RWPE1 (cell line): Measurements from ENCODE around the gene COL20A1.

Experiments
- CTCF ChIA-PET: fragments of 350-600 bp; sonication (Branson Sonifier 250); formaldehyde crosslinking; extraction: SDS; loops from one replicate; lab custom pipeline; 2021; lab: Yijun Ruan, JAX
- POLR2A ChIA-PET: fragments of 400-600 bp; formaldehyde crosslinking; extraction: SDS; loops from one replicate; lab custom pipeline; 2020; ENCODE audit warnings: antibody characterized with exemption; ENCODE audit not compliant: low non-redundant PET; lab: Yijun Ruan, JAX
- DNase-seq: peaks from one replicate; pipeline ENCODE4 v3.0.0; 2012; ENCODE audit warnings: low spot score
- H3K27ac ChIP-seq: fragments of 450-650 bp; 2 replicates; pipeline ENCODE4 v1.5.1; 2017
- CTCF ChIP-seq: fragments of 450-650 bp; conservative IDR thresholded peaks from 2 replicates; pipeline ENCODE4 v1.5.1; 2017; ENCODE audit warnings: low read depth, mild to moderate bottlenecking

Gene COL20A1

GRCh38 chr20:63292904-63293303 lies at the start of gene COL20A1:
Gene COL20A1 (plus strand): TSS chr20:63293186. CDS start chr20:63295108, 1,922 bp downstream.
- no peak within 1 kb of the TSS for H3K27ac ChIP-seq
- ChIA-PET CTCF (interaction anchor here (1.7 to 3.1 kb wide), 2 partner anchors 58 to 70 kb away, joined by 5 to 17 read pairs; no protein-coding TSS in a partner anchor), POLR2A (no interaction called here)
- DNase-seq, result no peak
- TF ChIP-seq CTCF, result no peak

GRCh38 chr20:63243604-63244247 lies 49.3 kb upstream of the COL20A1 start:
- ChIA-PET CTCF (interaction anchor here (0.8 to 6.7 kb wide), 3 partner anchors 9 to 20 kb away, joined by 3 to 48 read pairs (median 5); no protein-coding TSS in a partner anchor), POLR2A (no interaction called here)
- no peak for DNase-seq
- no peak overlapping the region for H3K27ac ChIP-seq
- no peak for TF ChIP-seq CTCF

- ChIA-PET POLR2A (no interaction called here), CTCF (interaction anchor here (0.8 to 6.7 kb wide), 4 partner anchors 10 to 21 kb away, joined by 3 to 48 read pairs (median 12); no protein-coding TSS in a partner anchor)
- no peak overlapping the region for H3K27ac ChIP-seq
- TF ChIP-seq CTCF, result no peak
- DNase-seq, result no peak
Observed at GRCh38 chr20:63244468-63244867, 48.5 kb upstream of the COL20A1 start.

- POLR2A ChIA-PET, result no interaction called here
- DNase-seq, result no peak
- TF ChIP-seq CTCF, result no peak
- CTCF ChIA-PET, result interaction anchor here (0.6 to 2.5 kb wide), 5 partner anchors 12 to 373 kb away, joined by 3 to 20 read pairs (median 7); no protein-coding TSS in a partner anchor
- H3K27ac ChIP-seq, result no peak overlapping the region
Observed at GRCh38 chr20:63246490-63247288, 46.3 kb upstream of the COL20A1 start.

GRCh38 chr20:63247671-63248228 lies 45.2 kb upstream of the COL20A1 start:
- H3K27ac ChIP-seq, result no peak overlapping the region
- ChIA-PET CTCF (interaction anchor here (0.7 to 2.3 kb wide), 2 partner anchors 9 to 25 kb away, joined by 3 to 13 read pairs; no protein-coding TSS in a partner anchor), POLR2A (no interaction called here)
- no peak for DNase-seq
- no peak for TF ChIP-seq CTCF
